Measurements from ENCODE around the gene CCDC171.

GRCh38 chr9:15831384-15831783 lies 278.5 kb downstream of the CCDC171 start:
- TF ChIP-seq JDP2 (CRISPR knock-in tag; IDR thresholded peaks at IDR 0.05; ENCODE audit: borderline replicate concordance) (no peak), MYPOP (CRISPR knock-in tag; IDR thresholded peaks at IDR 0.05) (no peak), CTCF (CRISPR knock-in tag; IDR thresholded peaks at IDR 0.05) (no peak)
- TF ChIP-seq, protein P1, sequence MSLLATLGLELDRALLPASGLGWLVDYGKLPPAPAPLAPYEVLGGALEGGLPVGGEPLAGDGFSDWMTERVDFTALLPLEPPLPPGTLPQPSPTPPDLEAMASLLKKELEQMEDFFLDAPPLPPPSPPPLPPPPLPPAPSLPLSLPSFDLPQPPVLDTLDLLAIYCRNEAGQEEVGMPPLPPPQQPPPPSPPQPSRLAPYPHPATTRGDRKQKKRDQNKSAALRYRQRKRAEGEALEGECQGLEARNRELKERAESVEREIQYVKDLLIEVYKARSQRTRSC (CRISPR knock-in tag; IDR thresholded peaks at IDR 0.05; ENCODE audit: low read depth), result no peak

All from HepG2 (cell line).